Stimulated activated CD8-positive, alpha-beta memory T cell treated with anti-CD3 and anti-CD28 coated beads, Interleukin-7, amount 100 ng/mL, for 1 hour (primary cell): Measurements from ENCODE around the gene GTF2F1.
"Not testable (repeated sequence)": the region's sequence is repeated elsewhere in the genome, so short reads cannot be mapped to it uniquely, and the experiment has no call there.

Source experiments
- DNase-seq, 2 donors: peaks; one replicate each; pipeline ENCODE4 v3.0.0-alpha.2; 2020; ENCODE audit warnings: low read depth in 2 of 2

GTF2F1 gene, protein sequence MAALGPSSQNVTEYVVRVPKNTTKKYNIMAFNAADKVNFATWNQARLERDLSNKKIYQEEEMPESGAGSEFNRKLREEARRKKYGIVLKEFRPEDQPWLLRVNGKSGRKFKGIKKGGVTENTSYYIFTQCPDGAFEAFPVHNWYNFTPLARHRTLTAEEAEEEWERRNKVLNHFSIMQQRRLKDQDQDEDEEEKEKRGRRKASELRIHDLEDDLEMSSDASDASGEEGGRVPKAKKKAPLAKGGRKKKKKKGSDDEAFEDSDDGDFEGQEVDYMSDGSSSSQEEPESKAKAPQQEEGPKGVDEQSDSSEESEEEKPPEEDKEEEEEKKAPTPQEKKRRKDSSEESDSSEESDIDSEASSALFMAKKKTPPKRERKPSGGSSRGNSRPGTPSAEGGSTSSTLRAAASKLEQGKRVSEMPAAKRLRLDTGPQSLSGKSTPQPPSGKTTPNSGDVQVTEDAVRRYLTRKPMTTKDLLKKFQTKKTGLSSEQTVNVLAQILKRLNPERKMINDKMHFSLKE

GRCh38 chr19:6393074-6393982 is at the start of gene GTF2F1:
TSS of gene GTF2F1 (minus strand) at chr19:6393164. CDS start at chr19:6392995, 169 bp downstream.
- peak; percentile 79 to 88 for DNase-seq

DNA sequence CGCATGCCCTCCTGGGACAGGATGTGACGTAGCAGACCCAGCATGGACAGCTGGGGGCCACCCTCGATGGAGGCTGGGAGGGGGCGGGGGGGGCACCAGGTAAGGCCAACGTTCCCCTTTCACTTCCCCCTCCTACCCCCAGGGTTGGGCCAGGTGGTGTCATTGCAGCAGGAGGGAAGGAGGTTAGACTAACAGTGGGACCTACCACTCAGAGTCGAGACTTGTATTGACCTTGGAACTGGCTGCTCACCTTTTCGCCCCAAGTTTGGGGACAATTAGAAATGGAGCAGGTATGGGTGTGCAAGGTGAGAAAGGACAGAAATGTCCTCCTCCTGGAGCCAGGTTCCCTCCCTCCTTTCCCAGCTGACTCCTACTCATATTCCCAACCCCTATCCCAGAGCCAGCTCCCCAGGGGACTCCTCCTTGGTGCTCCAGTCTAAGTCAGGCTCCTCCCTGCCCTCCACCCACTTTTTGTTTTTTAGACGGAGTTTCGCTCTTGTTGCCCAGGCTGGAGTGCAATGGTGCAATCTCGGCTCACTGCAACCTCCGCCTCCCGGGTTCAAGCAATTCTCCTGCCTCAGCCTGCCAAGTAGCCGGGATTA is 49.2 kb upstream of the GTF2F1 start:
- DNase-seq = no peak

DNA sequence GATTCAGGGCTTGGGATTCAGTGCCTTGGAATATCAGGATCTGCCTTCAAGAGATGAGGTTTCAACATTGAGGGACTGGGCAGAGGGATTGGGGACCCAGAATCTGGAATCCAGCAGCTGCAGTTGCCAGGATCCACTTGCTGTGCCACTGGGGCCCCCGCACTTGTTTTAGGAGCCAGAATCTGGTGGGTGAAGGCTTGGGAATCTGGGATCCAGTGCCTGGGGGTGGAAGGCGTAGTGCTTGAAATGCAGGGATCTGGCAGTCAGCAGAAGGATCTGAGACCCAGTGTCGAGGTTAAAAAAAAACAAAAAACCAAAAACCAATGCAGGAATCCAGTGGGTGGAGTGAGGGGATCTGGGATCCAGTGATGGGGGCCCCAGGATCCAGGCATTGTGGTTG is 47.9 kb upstream of the GTF2F1 start:
- DNase-seq = no peak

GRCh38 chr19:6439743-6440142 is 46.8 kb upstream of the GTF2F1 start:
- no peak for DNase-seq

DNA sequence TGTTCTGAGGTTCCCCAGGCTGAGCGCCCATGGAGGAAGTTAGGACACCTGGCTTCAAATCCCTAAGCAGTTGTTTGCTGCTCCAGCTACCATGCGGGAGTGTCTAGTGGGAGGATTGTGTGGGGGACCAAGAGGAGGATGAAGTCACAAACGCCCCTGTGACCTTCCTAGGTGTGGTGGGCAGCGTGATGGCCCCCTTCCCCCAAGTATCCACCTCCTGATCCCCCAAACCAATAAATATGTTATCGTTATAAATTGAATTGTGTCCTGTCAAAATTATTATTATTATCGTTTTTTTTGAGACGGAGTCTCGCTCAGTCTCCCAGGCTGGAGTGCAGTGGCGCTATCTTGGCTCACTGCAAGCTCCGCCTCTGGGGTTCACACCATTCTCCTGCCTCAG is 40.7 kb upstream of the GTF2F1 start, which contains the start of gene SLC25A41:
Gene SLC25A41, minus strand, starts transcription at position 101 of the 400 bp plus-strand sequence. Its CDS starts 70 bp downstream, at position 31.
- no peak for DNase-seq

- no peak for DNase-seq
Observed at GRCh38 chr19:6433165-6433564, 40.2 kb upstream of the GTF2F1 start.

- DNase-seq = no peak
Observed at GRCh38 chr19:6431891-6432290, 38.9 kb upstream of the GTF2F1 start.

DNA sequence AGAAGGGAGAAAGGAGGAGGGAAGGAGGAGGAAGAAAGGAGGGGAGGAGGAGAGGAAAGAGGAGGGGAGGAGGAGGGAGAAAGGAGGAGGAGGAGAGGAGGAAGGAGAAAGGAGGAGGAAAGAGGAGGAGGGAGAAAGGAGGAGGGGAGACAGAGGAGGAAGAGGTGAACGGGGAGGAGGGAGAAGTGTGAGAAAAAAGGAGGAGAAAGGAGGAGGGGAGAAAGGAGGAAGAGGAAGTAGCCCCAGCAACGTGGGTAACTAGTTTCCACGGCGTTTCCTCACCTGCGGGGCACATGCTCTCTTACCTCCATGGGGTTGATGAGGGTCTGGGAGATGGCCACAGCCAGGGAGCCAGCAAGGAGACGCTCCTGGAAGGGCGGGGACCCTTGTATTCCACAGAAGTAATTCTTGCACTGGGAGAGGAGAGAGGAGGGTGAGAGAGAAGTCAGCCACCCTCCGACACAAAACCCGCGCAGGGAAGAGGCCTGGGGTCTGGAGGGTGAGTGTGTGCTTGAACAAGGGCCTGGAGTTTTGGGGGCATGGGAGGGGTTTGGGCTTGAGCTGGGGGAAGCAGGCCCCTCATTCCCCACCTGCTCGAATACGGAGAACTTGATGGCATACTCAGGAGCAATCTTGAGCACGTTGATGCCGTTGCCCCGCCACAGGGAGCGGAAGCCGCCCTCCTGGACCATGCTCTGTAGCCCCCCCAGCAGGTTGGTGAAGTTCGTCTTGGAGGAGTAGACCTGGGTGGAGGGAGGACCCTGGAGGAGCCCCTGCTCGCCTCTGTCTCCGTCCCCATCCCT is 36.7 kb upstream of the GTF2F1 start:
- DNase-seq = no peak

GRCh38 chr19:6428692-6429418 is 35.9 kb upstream of the GTF2F1 start:
- DNase-seq = not testable (repeated sequence)

GRCh38 chr19:6427131-6427530 is 34.2 kb upstream of the GTF2F1 start:
- no peak for DNase-seq

- no peak for DNase-seq
Observed at GRCh38 chr19:6425732-6426620, 33.0 kb upstream of the GTF2F1 start.

DNA sequence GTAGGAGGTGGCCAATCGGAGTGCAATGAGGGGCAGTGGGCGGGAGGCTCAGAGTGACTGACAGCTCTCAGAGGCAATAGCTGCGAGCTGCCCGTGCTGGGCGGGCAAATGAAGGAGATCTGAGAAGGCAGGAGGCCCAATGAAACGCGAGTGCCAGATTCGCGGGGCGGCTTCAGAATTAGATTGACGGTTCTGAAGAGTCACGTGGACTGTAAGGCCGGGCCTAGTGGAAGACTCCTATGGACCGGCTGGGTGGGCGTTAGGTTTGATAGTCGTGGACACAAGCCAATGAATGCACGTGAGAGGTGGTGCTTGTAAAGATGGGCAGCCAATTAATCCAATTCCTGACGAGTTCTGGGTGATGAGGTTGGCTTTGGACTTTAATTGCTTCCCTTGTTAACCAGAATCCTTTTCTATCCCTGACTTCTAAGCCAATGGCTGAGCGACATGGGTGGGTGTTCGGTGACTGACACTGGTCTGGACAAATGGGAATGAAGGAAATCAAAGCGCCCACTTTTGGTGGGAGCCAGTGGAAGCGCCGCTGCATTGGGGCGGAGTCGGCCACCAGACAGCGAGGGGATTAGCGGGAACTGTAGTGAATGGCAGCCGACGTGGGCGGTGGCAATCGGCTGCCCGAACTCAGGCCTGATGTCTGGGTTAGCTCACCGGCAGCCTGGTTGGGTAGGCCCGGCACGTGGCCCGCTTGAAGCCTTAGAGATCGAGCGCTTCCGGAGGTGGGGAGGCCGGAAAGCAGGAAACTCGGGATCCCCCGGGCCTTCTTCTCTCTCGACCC is 32.2 kb upstream of the GTF2F1 start:
- peak; percentile 94 to 96 for DNase-seq

GRCh38 chr19:6424195-6424938 is 31.4 kb upstream of the GTF2F1 start, which contains the start of gene KHSRP:
TSS of gene KHSRP (minus strand) at chr19:6424811. CDS start at chr19:6424701, 110 bp downstream.
- DNase-seq = no peak

DNA sequence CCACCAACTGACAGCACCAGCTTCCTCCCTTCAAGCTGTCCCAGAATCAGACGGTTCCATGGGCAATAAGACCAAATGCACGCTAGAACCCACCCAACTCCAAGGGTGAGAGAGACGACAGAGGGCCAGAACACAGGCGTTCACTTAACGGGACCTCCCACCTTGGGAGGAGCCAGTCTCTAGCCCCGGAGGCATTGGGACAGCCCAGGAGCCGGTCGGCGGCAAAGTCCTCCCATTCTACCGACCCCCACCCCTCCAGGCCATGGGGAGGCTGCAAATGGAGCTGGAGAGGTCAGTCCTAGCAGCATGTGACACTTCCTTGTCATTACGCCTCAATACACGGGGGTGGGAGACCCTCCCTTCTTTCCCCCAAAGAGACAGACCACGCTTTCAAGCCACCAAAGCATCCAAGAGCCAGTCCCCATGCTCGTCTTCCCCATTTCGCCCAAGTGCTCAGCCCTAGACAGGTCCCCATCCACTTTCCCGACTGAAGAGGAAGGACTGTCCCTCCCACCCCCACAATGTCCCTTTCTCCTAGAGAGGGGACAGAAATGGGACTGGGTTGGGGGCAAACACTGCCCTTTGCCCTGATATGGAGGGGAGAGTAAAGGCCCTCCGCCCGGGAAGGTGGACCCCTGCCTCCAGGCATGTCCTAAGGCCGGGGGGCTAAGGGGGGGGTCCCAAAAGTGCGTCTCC is 30.7 kb upstream of the GTF2F1 start:
- DNase-seq = no peak

DNA sequence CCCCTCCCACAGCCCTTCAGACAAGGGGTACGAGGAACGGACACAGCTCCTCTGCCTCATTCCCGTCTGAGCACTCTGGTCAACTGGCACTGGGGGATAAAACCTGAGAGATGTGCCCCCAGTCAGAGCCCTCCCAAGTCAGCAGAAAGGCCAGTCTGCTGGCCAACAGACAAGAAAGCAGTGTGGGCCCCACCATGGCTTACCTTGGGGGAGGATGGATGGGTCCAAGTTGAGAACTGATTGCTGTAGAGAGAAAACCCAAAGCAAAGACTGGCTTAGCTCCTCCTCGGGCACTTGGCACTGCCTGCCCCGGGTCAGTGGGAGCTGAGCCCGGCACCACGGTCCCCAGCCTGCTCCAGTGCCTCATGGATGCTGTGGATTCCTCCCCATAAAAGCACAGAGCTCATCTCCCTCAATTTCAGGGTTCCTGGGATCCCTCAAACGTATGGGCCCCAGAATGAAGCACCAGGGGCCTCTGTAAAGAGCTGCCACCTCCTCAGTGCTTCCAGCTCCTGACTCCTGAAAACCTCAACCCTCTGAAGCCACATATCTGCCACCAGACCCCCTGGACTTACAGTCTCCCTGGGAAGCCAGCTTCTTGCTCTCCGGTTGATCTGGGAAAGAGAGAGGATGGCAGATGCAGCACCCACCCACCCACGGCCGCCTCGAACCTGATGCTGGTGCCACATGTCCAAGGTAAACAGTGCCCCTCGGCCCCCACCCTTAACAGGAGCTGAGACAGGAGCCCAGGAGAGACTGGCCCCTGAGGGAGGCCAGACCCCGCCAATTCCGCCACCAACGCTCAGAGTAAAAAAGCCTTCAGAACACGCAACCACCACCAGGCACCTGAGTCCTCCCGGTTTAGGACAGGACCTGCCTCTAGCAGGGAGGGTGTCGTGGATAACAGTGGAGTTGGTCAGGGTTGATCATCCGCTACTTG is 28.4 kb upstream of the GTF2F1 start:
- no peak for DNase-seq

DNA sequence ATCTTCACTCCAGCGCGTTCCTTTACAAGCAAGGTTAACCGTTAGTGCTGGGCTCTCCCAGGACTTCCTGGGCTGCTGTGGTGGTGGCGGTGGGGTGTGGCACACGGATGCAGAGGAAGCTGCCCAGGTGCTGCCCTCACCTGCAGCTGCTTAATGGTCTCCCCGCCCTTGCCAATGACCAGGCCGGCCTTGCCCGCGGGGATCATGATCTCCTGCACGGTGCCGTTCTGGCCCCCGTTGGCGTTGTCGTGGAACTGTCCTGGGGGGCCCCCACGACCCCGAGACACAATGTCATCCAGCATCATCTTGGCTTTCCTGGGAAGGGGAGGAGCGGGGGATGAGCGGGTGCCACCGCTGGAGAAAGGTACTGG is 25.6 kb upstream of the GTF2F1 start:
- no peak for DNase-seq
